ENCODE data around the gene NOSIP.
A peak's percentile ranks its signal among the peaks of the same experiment; 100 is the strongest.

Gene NOSIP

GRCh38 chr19:49507803-49508494 lies 72.4 kb downstream of the NOSIP start:
- DNase-seq (ENCODE audit: low read depth): no peak

DNA sequence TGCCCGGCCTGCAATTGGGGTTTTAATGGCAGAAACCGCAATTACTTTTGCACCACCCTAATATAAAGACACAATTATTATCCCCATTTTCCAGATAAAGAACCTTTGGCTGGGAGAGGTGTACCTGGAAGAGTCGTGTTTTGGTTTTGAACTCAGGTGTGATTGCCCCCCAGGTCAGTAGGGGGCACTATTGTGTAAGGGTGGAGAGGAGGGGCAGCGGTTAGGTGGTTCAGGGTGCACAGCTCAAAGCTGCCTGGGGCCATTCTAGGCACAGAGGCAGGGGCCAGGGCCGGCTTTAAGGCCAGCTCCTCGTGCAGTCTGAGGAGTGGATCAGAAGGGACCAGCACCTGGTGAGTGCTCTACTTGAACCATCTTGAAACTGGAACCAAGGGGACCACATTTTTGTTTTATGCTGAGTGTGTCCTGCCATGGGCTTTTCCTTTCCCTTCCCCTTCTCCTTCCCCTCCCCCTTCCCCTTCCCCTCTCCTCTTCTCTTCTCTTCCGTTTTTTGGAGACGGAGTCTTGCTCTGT lies 73.7 kb downstream of the NOSIP start:
- DNase-seq (ENCODE audit: low read depth): peak; percentile 59
